PC-3 (cell line): ENCODE data around the gene DNM3.

Source experiments
- CTCF ChIP-seq: fragments of 300-600 bp; sonication (generic); conservative IDR thresholded peaks from 2 replicates; pipeline ENCODE4 v1.5.1; 2017; ENCODE audit warnings: antibody characterized with exemption, low read depth, mild to moderate bottlenecking, low read length
- EZH2 ChIP-seq: fragments of 300-600 bp; sonication (generic); IDR thresholded peaks from one replicate; pipeline ENCODE4 v1.6.1; 2017; ENCODE audit warnings: antibody characterized with exemption, mild to moderate bottlenecking, low read length; ENCODE audit not compliant: unreplicated experiment

- TF ChIP-seq CTCF (no peak), EZH2 (no peak)
Observed at GRCh38 chr1:172178886-172179285, 337.6 kb downstream of the DNM3 start.
